Ishikawa (cell line): ENCODE measurements around the gene ROBO1.

ENCODE experiments used
- CEBPB ChIP-seq: IDR thresholded peaks from 2 replicates; pipeline ENCODE4 v1.6.1; 2012
- CREB1 ChIP-seq: IDR thresholded peaks from 2 replicates; pipeline ENCODE4 v1.6.1; 2012; ENCODE audit warnings: low read depth
- EGR1 ChIP-seq: IDR thresholded peaks from 2 replicates; pipeline ENCODE4 v1.6.1; 2012
- EP300 ChIP-seq: IDR thresholded peaks from 2 replicates; pipeline ENCODE4 v1.6.1; 2012; ENCODE audit warnings: borderline replicate concordance
- FOXM1 ChIP-seq: IDR thresholded peaks from 2 replicates; pipeline ENCODE4 v1.6.1; 2012; ENCODE audit warnings: low read depth, borderline replicate concordance
- MAX ChIP-seq: IDR thresholded peaks from 2 replicates; pipeline ENCODE4 v1.6.1; 2012
- RAD21 ChIP-seq: IDR thresholded peaks from 2 replicates; pipeline ENCODE4 v1.6.1; 2012; ENCODE audit warnings: low read depth
- REST ChIP-seq: IDR thresholded peaks from 2 replicates; pipeline ENCODE4 v1.6.1; 2012; ENCODE audit warnings: low read depth, mild to moderate bottlenecking
- TAF1 ChIP-seq: IDR thresholded peaks from 2 replicates; pipeline ENCODE4 v1.6.1; 2012; ENCODE audit warnings: low read depth, mild to moderate bottlenecking
- TCF12 ChIP-seq: IDR thresholded peaks from 2 replicates; pipeline ENCODE4 v1.6.1; 2012; ENCODE audit warnings: low read depth
- TEAD4 ChIP-seq: IDR thresholded peaks from 2 replicates; pipeline ENCODE4 v1.6.1; 2012
- USF1 ChIP-seq: IDR thresholded peaks from 2 replicates; pipeline ENCODE4 v1.6.1; 2012
- YY1 ChIP-seq: IDR thresholded peaks from 2 replicates; pipeline ENCODE4 v1.6.1; 2012; ENCODE audit warnings: low read depth
- ZBTB7A ChIP-seq: IDR thresholded peaks from 2 replicates; pipeline ENCODE4 v1.6.1; 2012; ENCODE audit warnings: low read depth

GRCh38 chr3:78830470-78830869 lies 937.3 kb downstream of the ROBO1 start:
- TF ChIP-seq EGR1 (no peak), CREB1 (no peak), RAD21 (no peak), EP300 (no peak), REST (no peak), TAF1 (no peak), YY1 (no peak), USF1 (no peak), ZBTB7A (no peak), MAX (no peak), FOXM1 (no peak), TEAD4 (no peak), CEBPB (no peak), TCF12 (no peak)
